Measurements from ENCODE around the gene GNG13. TPM values are rescaled to one million over a fixed set of nuclear protein-coding genes. Genes with fewer than 3 reads are reported as not detected.
A peak's percentile ranks its signal among the peaks of the same experiment; 100 is the strongest.

GNG13 gene
- total and polyA plus RNA-seq, 11 donors = not detected

DNA sequence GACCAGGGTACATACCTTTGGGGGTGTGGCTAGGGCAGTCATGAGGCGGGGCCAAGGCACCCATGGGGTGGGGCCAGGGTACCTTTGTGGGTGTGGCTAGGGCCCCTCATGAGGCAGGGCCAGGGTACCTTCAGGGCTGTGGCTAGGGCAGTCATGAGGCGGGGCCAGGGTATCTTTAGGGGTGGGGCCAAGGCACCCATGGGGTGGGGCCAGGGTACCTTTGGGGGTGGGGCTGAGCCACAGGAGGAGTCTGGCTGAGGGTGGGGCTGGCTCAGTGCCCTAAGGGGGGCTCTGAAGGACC lies 3.5 kb downstream of the GNG13 start:
- no peaks in the 10 kb centered on the region for H3K9me3 ChIP-seq
- DNase-seq = peak in 1 of 5 donors; percentile 61
- intact Hi-C loops (cut with DNase I) = no loop called here
- H3K27ac ChIP-seq = no peak overlapping the region
- ATAC-seq = no peak
- peaks cover 14 to 47% (median 32%) of the 10 kb centered on the region in 9 donors for H3K27me3 ChIP-seq
- no peak for TF ChIP-seq POLR2A (IDR thresholded peaks at IDR 0.05)
- TF ChIP-seq, protein P1, sequence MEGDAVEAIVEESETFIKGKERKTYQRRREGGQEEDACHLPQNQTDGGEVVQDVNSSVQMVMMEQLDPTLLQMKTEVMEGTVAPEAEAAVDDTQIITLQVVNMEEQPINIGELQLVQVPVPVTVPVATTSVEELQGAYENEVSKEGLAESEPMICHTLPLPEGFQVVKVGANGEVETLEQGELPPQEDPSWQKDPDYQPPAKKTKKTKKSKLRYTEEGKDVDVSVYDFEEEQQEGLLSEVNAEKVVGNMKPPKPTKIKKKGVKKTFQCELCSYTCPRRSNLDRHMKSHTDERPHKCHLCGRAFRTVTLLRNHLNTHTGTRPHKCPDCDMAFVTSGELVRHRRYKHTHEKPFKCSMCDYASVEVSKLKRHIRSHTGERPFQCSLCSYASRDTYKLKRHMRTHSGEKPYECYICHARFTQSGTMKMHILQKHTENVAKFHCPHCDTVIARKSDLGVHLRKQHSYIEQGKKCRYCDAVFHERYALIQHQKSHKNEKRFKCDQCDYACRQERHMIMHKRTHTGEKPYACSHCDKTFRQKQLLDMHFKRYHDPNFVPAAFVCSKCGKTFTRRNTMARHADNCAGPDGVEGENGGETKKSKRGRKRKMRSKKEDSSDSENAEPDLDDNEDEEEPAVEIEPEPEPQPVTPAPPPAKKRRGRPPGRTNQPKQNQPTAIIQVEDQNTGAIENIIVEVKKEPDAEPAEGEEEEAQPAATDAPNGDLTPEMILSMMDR (IDR thresholded peaks at IDR 0.05) = no peak
- no peaks in the 10 kb centered on the region for H3K36me3 ChIP-seq
- H3K4me1 ChIP-seq = peaks cover 0 to 9% (median 0%) of the 10 kb centered on the region in 12 donors
- 100% methylated on average over 1 to 2 of the region's 2 CpGs for WGBS, 4 donors
- H3K4me3 ChIP-seq = no peak overlapping the region

DNA sequence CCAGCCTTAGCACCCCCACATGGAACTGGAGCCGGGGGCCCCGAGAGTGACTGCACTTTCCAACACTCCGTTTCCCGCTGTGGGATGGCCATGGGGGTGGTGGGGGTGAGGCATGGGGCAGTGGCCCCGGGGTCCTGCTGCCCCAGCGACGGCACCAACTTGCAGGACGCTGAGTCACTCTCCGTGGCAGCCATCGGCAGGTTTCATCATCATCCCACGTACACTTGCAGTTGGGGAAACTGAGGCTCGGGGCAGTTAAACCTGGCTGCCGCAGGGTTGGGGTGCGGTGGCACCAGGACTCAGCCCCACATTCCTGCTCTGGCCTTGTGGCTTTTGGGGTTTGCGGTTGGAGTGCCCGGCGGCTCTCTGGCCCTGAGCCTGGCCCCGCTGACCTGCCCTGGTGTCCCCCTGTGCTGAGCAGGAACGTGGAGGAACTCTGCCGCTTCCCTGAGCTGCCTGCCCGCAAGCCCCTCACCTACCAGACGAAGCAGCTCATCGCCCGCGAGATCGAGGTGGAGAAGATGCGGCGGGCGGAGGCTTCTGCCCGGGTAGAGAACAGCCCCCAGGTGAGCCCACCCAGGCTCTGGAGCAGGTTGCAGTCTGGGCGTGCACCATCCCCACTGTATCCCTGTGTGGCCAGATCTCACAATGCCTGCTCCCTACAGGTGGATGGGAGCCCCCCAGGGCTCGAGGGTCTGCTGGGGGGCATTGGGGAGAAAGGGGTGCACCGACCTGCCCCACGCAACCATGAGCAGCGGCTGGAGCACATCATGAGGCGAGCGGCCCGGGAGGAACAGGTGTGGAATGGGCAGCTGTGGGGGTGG lies 4.0 kb downstream of the GNG13 start:
- TF ChIP-seq, protein P1 (IDR thresholded peaks at IDR 0.05) = no peak
- 94 to 97% (median 95%) methylated on average over 32 to 38 of the region's 38 CpGs for WGBS, 4 donors
- Histone ChIP-seq H3K4me1 (peaks cover 0 to 9% (median 0%) of the 10 kb centered on the region in 12 donors), H3K9me3 (no peaks in the 10 kb centered on the region), H3K27me3 (peaks cover 14 to 42% (median 27%) of the 10 kb centered on the region in 9 donors), H3K4me3 (no peak overlapping the region), H3K27ac (no peak overlapping the region), H3K36me3 (peaks cover 0 to 3% (median 0%) of the 10 kb centered on the region in 9 donors)
- intact Hi-C loops (cut with DNase I) = no loop called here
- DNase-seq (no peak), ATAC-seq (no peak)

DNA sequence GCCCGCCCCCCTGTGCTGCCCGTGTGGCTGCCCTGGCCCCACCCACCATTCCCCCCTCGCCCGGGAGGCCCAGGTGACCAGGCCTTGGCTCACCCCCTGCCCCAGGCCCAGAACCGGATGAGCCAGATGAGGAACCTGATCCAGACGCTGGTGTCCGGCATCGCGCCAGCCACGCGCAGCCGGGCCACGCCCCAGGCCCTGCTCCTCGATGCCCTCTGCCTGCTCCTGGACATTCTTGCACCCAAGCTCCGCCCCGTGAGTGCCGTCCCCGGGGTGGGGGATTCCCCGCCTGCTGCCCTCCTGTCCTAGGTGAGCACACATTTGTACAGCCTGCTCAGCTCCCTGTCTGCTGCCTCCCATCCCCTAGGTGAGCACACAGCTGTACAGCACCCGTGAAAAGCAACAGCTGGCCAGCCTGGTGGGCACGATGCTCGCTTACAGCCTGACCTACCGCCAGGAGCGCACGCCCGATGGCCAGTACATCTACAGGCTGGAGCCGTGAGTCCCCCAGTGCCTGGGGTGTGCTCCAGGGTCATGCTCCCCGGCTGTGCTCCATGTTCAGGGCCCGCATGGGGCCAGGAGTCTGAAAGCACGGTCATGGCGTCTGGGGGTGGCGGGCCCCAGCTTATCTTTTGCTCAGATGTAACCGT lies 4.8 kb downstream of the GNG13 start:
- Histone ChIP-seq H3K27me3 (peaks cover 9 to 34% (median 19%) of the 10 kb centered on the region in 9 donors), H3K4me1 (peaks cover 0 to 9% (median 0%) of the 10 kb centered on the region in 12 donors), H3K27ac (no peak overlapping the region), H3K36me3 (peaks cover 0 to 7% (median 0%) of the 10 kb centered on the region in 9 donors), H3K4me3 (no peak overlapping the region), H3K9me3 (no peaks in the 10 kb centered on the region)
- TF ChIP-seq POLR2A (IDR thresholded peaks at IDR 0.05) = no peak
- TF ChIP-seq, protein P1 (IDR thresholded peaks at IDR 0.05) = no peak
- ATAC-seq = no peak
- no peak for DNase-seq
- intact Hi-C loops (cut with DNase I) = no loop called here
- WGBS, 4 donors = 85 to 90% (median 87%) methylated on average over 18 to 33 of the region's 33 CpGs

DNA sequence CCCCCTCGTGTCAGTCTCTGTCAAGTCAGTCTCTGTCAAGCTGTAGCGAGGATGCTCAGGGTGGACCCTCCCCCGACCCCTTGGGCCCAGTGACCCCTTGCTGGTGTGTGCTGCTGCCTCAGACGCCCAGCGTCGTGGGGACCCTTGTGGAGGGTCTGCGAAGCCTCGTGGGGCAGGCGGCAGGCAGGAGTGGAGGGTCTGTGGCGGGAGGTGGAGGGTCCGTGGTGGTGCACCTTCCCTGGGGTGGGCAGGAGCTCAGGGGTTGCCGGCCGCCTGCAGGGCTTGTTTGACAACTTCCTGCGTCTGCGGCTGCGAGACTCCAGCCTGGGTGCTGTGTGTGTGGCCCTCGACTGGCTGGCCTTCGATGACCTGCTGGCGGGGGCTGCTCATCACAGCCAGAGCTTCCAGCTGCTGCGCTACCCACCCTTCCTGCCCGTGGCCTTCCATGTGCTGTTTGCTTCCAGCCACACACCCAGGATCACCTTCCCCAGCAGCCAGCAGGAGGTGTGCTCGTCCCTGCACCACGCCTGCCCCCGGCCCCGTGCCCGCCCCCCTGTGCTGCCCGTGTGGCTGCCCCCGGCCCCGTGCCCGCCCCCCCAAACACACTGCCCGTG lies 5.6 kb downstream of the GNG13 start:
- no peak for ATAC-seq
- Histone ChIP-seq H3K4me1 (peaks cover 0 to 3% (median 0%) of the 10 kb centered on the region in 12 donors), H3K27ac (no peak overlapping the region), H3K27me3 (peaks cover 3 to 26% (median 11%) of the 10 kb centered on the region in 9 donors), H3K9me3 (no peaks in the 10 kb centered on the region), H3K4me3 (no peak overlapping the region), H3K36me3 (peaks cover 0 to 7% (median 0%) of the 10 kb centered on the region in 9 donors)
- TF ChIP-seq POLR2A (IDR thresholded peaks at IDR 0.05) = no peak
- TF ChIP-seq, protein P1 (IDR thresholded peaks at IDR 0.05) = no peak
- 84 to 92% (median 89%) methylated on average over 12 to 31 of the region's 31 CpGs for WGBS, 4 donors
- intact Hi-C loops (cut with DNase I) = no loop called here
- DNase-seq = no peak

All from heart left ventricle (tissue), 16 donors.